ENCODE results near the gene NRXN3.

DNA sequence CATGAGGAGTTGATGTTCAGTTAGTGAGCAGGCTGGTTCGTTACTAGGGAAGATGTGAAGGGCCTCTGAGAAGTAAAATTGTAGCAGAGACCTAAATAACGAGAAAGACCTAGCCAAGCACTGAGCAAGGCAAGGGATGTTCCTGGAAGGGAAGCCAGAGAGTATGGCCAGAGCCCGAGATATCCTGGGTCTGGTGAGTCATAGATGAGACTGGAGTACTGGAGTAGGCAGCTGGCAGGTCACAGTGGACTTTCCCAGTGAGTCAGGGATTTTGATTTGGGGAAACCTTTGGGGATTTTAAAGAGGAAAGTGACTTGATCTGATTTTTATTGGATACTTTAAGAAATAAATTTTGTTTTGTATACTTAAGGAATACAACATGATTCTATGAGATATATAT lies 1672.1 kb downstream of the NRXN3 start:
- no peak for TF ChIP-seq CTCF (IDR thresholded peaks at IDR 0.05)
- no peak for TF ChIP-seq POLR2A (IDR thresholded peaks at IDR 0.05)

Measured in heart left ventricle (tissue), 13 donors.